ENCODE results near the gene SNAI3.

The SNAI3 gene

DNA sequence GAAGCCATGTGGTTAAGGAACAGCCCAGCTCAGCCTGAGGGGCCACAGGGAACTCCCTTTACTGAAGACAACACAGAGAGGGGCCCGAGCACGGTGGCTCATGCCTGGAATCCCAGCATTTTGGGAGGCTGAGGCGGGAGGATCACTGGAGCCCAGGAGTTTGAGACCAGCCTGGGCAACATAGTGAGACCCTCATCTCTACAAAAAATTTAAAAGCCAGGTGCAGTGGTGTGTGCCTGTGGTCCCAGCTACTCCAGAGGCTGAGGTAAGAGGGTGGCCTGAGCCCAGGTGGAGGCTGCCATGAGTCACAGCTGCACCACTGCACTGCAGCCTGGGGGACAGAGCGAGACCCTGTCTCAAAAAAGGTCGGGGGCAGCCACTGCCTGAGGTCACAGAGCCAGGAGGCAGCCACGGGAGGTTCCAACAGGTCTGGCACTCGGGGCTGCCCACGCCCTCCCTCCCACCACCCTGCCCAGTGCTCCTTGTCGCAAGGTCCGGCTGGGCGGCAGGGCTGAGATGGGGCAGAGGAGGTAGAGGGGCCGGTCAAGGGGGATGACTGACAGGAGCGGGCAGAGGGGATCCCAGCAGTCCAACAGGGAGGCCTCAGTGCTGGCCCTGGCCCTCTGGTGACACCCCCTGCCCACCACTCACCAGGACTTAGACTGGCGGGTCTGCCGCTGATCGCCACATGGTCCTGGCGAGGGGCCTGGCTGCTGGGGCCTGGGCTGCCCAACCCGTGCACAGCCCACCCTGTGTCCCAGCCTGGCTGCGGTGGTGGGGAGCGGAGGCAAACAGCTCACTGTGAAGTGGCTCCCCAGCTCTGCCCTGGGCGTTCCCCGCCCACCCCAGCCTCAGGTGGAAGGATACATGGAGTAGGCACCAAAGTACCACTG, 38.9 kb downstream of the SNAI3 start:
- TF ChIP-seq, protein P1, sequence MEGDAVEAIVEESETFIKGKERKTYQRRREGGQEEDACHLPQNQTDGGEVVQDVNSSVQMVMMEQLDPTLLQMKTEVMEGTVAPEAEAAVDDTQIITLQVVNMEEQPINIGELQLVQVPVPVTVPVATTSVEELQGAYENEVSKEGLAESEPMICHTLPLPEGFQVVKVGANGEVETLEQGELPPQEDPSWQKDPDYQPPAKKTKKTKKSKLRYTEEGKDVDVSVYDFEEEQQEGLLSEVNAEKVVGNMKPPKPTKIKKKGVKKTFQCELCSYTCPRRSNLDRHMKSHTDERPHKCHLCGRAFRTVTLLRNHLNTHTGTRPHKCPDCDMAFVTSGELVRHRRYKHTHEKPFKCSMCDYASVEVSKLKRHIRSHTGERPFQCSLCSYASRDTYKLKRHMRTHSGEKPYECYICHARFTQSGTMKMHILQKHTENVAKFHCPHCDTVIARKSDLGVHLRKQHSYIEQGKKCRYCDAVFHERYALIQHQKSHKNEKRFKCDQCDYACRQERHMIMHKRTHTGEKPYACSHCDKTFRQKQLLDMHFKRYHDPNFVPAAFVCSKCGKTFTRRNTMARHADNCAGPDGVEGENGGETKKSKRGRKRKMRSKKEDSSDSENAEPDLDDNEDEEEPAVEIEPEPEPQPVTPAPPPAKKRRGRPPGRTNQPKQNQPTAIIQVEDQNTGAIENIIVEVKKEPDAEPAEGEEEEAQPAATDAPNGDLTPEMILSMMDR (IDR thresholded peaks at IDR 0.05; ENCODE audit: borderline replicate concordance, insufficient read depth, low read depth, low read length): no peak
- no peak overlapping the region for H3K4me3 ChIP-seq (ENCODE audit: low read depth, low read length)

DNA sequence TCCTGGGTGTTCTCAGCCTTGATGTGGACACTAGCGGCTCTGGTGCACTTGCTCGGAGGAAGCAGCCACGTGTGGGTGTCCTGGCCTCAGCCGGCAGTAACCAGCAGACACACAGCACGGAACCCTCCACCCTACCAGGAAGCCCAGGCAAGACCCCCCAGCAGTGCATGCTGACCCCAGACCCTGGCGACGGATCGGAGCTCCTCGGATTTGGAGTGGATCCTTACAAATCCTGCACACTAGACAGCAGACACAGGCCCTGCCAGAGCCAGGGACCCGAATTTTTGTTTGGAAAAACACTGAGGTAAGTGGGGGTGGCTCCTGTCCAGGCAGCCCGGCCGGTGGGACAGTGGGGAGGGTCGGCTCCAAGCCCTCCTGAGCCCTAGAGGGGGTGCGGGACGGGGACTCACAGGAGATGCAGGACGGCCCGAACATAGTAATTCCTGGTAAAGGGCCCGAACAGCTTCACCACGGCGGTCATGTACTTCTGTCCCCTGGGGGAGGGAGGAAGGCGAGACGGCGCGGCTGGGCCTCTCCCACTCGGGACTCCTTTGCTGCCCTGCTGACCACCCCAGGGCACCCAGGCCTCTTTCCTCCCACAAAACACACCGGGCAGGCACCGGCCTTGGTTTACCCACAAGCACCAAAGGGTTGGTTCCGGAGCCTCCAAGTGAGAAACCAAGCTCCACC, 39.8 kb downstream of the SNAI3 start:
- TF ChIP-seq, protein P1 (IDR thresholded peaks at IDR 0.05; ENCODE audit: borderline replicate concordance, insufficient read depth, low read depth, low read length): no peak
- H3K4me3 ChIP-seq (ENCODE audit: low read depth, low read length): no peak overlapping the region

DNA sequence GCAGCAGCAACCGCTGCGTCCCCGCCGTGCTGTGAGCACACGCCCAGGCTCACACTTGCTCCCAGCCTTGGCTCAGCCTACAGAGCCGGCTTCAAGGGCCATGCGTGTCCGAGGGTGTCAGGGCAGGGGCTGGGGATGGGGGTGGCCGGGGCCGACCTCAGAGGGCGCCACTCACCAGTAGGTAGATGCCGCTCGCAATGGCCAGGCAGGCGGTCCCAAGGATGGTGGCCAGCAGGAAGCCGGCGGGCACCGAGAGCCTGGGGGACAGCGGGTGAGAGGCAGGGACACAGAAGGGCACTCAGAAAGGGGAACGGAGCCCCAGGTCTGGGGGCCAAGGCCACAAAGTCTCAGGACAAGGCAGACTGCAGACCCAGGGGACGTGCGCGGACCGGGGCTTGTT, 40.4 kb downstream of the SNAI3 start:
- TF ChIP-seq, protein P1 (IDR thresholded peaks at IDR 0.05; ENCODE audit: borderline replicate concordance, insufficient read depth, low read depth, low read length): no peak
- no peak overlapping the region for H3K4me3 ChIP-seq (ENCODE audit: low read depth, low read length)

DNA sequence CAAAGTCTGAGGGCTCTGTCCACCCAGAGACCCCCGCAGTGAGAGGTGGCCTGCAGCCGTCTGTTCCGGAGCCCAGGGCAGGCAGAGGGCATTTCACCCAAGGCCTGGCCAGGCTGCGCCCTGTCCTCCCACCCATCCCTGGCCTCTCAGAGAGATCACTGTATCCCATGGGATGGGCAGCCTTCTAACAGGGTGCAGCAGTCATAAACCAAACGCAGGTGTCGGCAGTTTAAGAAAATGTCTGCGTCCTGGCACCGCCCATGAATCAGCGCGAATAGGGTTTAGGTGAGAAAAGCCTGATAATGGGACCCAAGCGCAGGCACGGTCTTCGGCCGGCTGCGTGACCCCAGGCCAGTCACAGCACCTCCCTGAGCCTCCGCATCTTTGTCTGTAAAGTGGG, 40.9 kb downstream of the SNAI3 start:
- H3K4me3 ChIP-seq (ENCODE audit: low read depth, low read length): no peak overlapping the region
- TF ChIP-seq, protein P1 (IDR thresholded peaks at IDR 0.05; ENCODE audit: borderline replicate concordance, insufficient read depth, low read depth, low read length): no peak

DNA sequence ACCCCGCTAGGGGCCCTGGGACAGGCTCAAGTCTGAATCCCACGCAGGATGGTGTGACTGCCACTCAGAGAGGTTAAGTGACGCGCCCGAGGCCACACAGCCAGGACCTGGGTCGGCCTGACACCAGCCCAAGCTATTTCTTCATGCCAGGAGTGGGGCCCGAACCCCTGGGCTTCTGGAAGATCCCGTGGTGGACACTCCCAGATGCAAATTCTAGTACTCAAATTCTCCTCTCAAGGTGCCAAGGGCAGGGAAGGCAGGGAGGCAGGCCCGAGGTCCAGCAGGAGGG, 42.7 kb downstream of the SNAI3 start:
- no peak overlapping the region for H3K4me3 ChIP-seq (ENCODE audit: low read depth, low read length)
- TF ChIP-seq, protein P1 (IDR thresholded peaks at IDR 0.05; ENCODE audit: borderline replicate concordance, insufficient read depth, low read depth, low read length): no peak

DNA sequence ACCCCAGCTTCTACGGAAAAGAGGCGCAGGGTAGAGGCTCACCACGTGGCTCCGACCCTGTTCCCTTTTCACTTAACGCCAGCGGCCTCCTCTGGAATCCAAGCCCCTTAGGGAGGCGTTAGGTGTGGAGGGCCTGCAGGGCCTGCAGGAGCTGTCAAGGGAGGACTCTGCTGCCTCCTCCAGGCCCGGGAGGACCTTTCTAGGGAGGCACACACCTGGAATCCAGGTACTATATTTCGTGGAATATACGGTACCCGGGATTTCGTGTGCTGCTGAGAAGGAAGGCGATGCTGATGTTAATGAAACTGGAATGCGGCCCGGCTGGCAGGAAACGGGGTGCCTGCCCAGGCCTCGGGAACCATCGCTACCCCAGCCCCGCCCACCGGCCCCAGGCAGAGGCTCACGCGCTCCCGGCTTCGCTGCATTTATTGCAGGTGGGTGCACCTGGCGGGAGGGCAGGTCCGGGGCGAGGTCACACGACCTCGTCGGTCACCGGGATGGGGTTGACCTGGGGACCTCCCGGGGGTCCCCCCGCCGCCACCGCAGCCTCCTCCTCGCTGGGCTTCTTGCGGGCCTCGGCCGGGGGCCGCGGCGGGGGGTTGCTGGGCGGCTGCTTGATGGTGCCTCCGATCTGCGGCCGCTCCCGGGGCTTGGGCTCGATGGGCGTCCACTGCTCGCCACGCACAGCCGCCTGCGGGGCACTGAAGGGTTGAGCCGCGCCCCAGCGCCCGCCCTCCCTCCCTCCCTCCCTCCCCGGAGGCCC, 43.2 kb downstream of the SNAI3 start:
- H3K4me3 ChIP-seq (ENCODE audit: low read depth, low read length): no peak overlapping the region
- TF ChIP-seq, protein P1 (IDR thresholded peaks at IDR 0.05; ENCODE audit: borderline replicate concordance, insufficient read depth, low read depth, low read length): no peak
